HG02981 (cell line): ENCODE results near the gene PTPN7.
"Not testable (repeated sequence)": the region's sequence is repeated elsewhere in the genome, so short reads cannot be mapped to it uniquely, and the experiment has no call there.

Source experiments
- ATAC-seq: cut with Tn5 transposase; IDR thresholded peaks from one replicate; pipeline ENCODE4 v1.9.1; 2021; ENCODE audit warnings: mild to moderate bottlenecking, moderate library complexity; ENCODE audit not compliant: unreplicated experiment

Gene PTPN7

GRCh38 chr1:202154148-202154765, 6.1 kb downstream of the PTPN7 start:
- no peak for ATAC-seq

DNA sequence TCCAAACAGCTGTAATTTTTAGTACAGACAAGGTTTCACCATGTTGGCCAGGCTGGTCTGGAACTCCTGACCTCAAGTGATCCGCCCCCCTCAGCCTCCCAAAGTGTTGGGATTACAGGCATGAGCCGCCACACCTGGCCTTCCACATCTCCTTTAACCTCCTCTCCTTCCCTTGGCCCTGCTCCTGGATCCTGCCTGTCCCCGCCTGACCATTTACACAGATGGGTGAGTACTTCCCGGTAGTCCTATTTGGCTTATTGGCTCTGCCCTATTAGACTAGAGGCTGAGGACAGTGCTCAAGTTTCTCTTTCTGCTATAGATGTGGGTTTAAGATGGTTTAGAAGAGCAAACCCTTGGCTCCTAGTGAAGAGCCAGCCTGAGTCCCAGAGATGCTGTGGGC, 7.1 kb downstream of the PTPN7 start:
- no peak for ATAC-seq

DNA sequence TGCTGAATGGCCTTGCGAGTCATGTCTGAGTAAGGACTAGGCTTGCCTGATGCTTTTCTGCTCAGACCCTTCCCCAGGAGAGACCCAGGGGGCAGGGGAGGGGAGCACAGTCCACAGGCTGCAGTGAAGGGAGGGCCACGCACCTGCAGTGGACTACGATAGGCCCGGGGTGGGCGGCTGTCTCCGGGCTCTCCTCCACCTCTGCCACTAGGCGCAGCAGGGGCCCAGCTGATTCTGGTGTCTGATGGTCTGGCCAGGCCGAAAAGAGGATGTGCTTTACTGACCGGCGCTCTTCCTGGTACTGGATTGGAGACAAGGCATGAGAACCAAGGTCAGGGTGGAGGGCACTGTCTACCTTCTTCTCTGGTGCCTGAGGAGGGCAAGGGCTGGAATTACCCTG, 8.0 kb downstream of the PTPN7 start:
- no peak for ATAC-seq

- no peak for ATAC-seq
Observed at GRCh38 chr1:202151045-202151444, 9.4 kb downstream of the PTPN7 start.

DNA sequence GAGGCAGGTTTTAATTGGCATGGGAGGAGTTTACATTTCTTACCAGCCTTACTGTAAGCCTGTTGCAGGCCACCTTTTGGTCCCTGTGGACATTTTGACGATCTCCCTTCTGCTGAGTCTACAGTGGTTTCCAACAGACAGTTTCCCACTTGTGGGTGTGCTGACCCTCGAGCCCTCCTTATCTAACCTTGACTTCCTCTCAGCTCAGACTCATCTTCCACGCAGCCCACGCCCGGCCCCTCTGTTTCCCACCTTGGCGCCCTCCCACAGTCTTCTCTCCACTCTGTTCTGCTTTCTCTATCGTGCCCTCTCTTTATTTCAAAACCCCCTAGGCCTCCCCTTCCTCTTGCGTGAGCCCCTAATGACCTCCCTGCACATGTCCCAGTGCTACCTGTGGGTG, 9.8 kb downstream of the PTPN7 start:
- no peak for ATAC-seq

DNA sequence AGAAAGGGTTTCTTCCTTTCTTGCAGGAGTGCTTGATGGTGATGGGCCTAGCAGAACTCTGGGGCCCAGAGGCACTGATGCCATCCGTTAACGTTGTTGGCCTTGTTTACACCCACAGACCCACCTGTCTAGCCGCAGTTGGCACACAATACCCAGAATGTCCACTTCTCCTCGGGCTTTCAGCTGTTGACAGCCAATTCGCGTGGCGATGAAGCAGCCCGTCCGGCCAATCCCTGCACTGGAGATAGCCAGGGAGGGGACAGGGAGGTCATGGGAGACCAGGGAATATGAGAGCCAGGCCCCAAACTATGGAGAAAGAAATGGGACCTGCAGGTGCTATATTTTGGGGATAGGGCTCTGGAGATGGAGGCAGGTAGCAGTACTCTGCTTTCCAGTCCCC, 10.2 kb downstream of the PTPN7 start:
- ATAC-seq: no peak

DNA sequence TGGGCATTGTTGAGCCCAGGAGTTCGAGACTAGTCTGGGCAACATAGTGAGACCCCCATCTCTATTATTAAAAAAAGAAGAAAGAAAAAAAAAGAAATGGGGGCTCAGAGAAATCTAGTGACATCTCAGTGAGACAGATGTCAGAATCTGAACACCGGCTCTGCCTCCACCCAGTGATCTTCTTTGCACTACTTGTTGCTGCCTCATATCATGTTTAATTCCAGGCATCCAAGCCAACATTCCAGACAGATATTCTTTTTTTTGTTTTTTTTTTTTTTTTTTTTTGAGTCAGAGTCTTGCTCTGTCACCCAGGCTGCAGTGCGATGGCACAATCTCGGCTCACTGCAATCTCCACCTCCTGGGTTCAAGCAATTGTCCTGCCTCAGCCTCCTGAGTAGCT, 10.8 kb downstream of the PTPN7 start:
- ATAC-seq: no peak

GRCh38 chr1:202148391-202148790, 12.0 kb downstream of the PTPN7 start:
- ATAC-seq: no peak

DNA sequence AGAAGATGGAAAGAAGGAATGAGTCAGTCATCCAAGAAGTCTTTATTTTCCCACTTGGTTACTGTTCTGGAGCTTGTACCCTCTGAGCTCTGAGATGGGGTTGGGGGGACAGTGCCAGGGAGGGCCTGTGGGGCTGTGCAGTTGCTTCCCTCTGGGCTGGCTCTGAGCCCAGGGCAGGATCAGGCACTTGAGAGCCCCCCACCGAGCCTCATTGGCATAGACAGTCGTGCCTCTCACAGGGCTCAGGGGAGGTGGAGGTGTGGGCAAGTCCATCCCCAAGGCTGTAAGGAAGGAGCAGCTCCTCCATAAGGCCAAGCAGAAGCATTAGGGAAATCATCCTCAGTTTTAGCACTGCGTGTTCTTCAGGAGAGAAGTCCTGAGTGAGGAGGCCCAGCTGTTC, 13.4 kb downstream of the PTPN7 start:
- no peak for ATAC-seq

GRCh38 chr1:202146279-202146678, 14.1 kb downstream of the PTPN7 start:
- ATAC-seq: no peak

DNA sequence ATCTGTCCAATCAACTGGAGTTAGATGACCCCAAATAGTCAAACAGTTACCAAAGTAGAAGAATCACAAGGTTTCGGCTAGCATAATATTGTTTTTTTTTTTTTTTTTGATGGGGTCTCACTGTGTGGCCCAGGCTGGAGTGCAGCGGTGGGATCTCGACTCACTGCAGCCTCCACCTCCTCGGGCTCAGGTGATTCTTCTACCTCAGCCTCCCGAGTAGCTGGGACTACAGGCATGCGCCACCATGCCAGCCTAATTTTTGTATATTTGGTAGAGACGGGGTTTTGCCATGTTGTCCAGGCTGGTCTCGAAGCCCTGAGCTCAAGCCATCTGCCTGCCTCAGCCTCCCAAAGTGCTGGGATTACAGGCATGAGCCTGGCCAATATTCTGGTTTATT, 14.7 kb downstream of the PTPN7 start:
- ATAC-seq: not testable (repeated sequence)

DNA sequence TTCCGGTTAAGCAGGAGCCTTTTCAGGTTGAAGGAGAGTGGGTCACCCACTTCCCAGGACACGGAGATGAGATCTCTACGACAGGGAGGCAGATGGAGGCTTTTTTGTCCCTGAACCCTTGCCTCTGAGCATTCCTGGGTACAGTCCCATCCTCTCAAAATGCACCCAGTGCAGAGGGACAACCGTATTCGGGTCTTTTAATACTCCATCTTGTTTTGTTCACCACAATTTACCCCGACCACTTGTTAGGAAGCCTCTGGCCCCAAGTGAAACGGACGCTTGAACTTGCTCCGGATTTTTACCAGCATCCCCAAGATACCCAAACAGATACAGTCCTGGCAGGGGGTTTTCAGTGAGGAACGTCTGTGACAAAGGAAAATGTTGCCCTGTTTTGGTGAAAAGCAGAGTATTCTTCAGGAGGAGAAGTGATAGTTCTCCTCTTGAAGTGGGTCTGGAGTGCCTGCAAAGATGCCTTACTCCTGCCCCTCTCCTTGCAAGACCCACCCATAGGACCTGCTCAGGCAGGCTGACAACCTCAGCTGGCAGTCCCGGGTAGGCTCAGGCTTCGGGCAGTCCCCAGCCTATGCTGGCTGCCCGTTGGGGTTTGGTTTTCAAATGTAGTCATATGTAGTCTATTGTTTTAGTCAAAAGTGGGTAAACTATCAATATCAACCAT, 15.2 kb downstream of the PTPN7 start:
- no peak for ATAC-seq

DNA sequence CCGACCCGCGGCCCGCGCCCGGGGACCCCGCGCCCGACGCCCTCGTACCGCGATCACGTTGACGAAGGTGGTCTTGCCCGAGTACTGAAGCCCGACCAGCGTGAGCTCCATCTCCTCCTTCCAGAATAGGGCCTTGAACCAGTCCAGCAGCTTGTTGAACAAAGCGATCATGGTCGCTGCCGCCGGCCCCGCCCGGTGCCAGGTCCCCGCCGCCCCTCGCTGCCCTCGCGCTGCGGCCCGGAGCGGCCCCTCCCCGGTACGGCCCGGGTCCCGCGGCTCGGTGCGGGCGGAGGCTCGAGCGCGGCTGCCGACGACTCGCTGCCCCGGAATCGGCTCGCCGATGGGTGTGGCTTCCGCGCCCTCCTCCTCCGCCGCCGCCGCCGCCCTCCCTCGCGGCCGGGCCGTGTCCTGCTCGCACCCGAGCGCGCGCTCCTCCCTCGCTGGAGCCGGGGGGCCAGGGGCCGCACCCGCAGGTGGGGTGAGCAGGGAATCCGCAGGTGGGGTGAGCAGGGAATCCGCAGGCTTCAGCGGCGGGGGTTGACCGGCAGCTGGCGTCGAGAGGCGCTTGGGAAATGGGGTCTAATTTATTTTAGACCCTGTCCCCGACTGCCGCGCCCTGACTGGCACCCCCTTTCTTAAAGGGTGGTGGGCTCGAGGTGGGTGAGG, 15.9 kb downstream of the PTPN7 start, which contains the start of gene ARL8A:
Gene ARL8A (minus strand): TSS at position 336 of the 666 bp plus-strand sequence. CDS start 165 bp downstream, at position 171.
- peak; percentile 56 for ATAC-seq

GRCh38 chr1:202143768-202144401, 16.5 kb downstream of the PTPN7 start:
- ATAC-seq: peak; percentile 37

- peak; percentile 28 for ATAC-seq
Observed at GRCh38 chr1:202143011-202143767, 17.2 kb downstream of the PTPN7 start.

GRCh38 chr1:202141468-202141867, 18.9 kb downstream of the PTPN7 start:
- ATAC-seq: not testable (repeated sequence)

DNA sequence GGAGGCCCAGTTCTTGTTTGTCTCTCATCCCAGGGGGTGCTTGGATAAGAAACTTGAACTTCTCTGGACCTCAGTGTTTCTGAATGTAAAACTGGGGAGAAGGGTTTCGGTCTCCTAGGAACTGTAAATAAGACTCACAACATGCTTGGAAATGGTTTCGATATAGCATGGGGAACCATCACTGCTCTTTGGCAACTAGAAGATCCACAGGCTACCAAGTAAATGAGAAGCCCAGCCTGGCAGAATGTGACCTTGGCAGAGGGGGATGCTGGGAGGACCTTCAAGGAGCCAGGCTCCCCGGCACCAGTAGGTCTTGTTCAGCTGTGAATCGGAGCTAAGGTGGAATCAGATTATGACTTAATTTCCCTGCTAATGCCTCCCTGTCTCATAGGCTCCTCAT, 19.6 kb downstream of the PTPN7 start:
- ATAC-seq: no peak

DNA sequence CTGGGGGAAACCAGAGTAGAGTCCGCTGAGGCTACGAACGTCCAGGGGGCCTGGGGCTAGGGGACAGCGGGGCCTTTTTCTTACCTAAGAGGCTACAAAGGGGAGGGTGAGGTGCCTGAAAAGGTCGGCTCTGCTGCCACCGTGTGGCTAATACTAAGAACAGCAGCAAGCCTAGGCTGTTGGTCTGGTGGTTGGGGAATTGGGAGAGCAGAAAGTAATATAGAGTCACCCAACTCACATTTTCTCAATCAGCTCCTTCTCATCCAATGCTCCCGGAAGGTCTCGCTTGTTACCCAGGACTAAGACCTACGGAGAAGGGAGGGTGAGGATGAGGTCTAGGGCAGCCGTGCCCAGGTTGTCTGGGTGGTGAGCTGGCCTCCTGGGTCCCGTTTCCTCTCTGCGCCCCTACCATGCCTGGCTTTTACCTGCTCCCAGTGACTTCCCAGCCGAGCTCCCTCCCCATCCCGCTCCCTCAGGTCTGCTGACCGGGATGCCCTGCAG, 25.1 kb downstream of the PTPN7 start:
- ATAC-seq: peak; percentile 65

DNA sequence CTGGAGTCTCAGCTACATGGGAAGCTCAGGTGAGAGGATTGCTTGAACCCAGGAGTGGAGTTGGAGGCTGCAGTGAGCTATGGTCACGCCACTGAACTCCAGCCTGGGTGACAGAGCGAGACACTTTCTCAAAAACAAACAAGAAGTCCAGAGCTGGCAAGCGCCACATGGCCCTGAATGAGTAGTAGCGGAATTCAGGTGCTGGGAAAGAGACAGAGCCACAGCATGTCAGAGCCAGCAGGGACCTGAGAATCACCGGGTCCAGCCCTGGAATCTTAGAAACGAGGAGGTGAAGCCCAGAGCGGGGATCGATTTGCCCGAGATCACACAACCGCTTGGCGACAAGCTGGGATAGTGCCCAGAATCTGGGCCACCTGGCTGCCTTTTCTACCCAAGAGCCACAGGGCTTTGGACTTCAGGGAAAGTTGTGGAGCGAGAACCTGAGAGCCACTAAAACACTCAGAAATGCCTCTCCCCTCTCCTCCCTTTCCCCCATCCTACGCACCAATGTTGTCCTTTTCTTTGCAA, 25.7 kb downstream of the PTPN7 start:
- ATAC-seq: no peak

GRCh38 chr1:202133989-202134388, 26.4 kb downstream of the PTPN7 start:
- ATAC-seq: no peak

DNA sequence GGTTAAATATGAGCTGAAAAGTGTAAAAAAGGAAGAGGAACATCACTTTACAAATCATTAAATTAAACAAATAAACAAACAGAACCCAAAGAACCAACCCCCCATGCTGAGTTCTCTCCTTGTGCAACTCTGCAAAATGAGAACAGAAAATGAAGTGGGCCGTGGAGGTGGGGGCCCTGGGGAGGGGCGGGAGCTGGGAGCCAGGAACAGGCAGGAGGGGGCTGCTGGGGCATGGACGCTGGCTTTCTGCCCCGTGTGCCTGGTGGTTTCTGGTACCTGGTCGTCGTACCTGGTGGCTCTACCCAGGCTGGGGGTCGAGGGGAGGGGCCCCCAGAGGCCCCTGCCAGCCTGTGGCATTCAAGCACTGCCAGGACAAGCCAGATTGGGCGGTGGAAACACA, 26.9 kb downstream of the PTPN7 start:
- no peak for ATAC-seq
